ENCODE data around the gene SYNPO.

GRCh38 chr5:150618163-150618562 is 22.3 kb upstream of the SYNPO start:
- TF ChIP-seq POLR2A (IDR thresholded peaks at IDR 0.05) = no peak
- TF ChIP-seq CTCF (IDR thresholded peaks at IDR 0.05 in 4 of 5, conservative IDR thresholded peaks at IDR 0.05 in 1 of 5) = no peak
